ENCODE results near the gene PTPRB. TPM values are rescaled to one million over a fixed set of nuclear protein-coding genes. Genes with fewer than 3 reads are reported as not detected.

Gene PTPRB
- total and polyA plus RNA-seq, 2 of the 4 experiments (the other 2 are of a cell fraction) = 4.1 to 6.5 TPM

DNA sequence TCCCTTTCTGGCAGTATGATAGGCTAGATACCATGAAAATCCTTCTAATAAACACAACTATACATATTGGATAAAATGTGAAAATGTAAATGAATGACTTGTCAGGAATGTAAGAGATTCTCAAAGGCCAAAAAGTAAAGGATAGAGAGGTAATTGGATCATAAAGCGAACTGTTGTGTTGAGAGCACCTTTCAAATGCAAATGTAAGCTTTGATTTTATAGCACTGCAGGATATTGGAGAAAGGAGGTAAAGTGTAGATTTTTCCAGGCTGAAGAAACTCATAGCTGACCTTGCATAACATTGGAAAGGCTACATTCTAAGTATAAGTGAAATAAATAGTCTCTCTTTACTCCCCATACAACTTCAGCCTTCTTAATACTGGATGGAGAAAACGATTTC is 54.0 kb downstream of the PTPRB start:
- no peak overlapping the region for H2AK9ac ChIP-seq (replicated peaks; ENCODE audit: low read depth, low read length, poor library complexity)
- dilution Hi-C loops (cut with HindIII; ENCODE audit: low sequenced_read_pairs, unreplicated experiment) (no loop called here), in situ Hi-C loops (cut with MboI; ENCODE audit: low sequenced_read_pairs) (no loop called here), intact Hi-C loops (cut with micrococcal nuclease) (no loop called here)
- no peak overlapping the region for H2AK5ac ChIP-seq (ENCODE audit: low read depth, low read length)
- no peak overlapping the region for H4K91ac ChIP-seq (ENCODE audit: insufficient read depth, low read depth, low read length)
- H4K5ac ChIP-seq (ENCODE audit: low read depth, low read length) = no peak overlapping the region
- H2BK120ac ChIP-seq (ENCODE audit: low read depth, low read length) = no peak overlapping the region
- H3K23ac ChIP-seq (ENCODE audit: low read depth, low read length) = no peak overlapping the region
- no peak overlapping the region for H4K8ac ChIP-seq (ENCODE audit: low read depth in 2 of 2, low read length in 2 of 2)
- no peak for ATAC-seq (ENCODE audit: low read depth)
- no peak for DNase-seq
- H4K20me1 ChIP-seq (ENCODE audit: insufficient read depth, low read length) = no peaks in the 10 kb centered on the region
- H2BK5ac ChIP-seq (ENCODE audit: low read depth, low read length, poor library complexity, severe bottlenecking) = no peak overlapping the region
- H3K9me1 ChIP-seq (ENCODE audit: insufficient read depth, low read length) = no peaks in the 10 kb centered on the region
- POLR2A ChIA-PET (ENCODE audit: unreplicated experiment) = no interaction called here
- H2AFZ ChIP-seq (replicated peaks; ENCODE audit: low read length, poor library complexity) = no peak overlapping the region
- H3K4me3 ChIP-seq (ENCODE audit: insufficient read depth, low read depth, low read length) = no peak overlapping the region
- no peaks in the 10 kb centered on the region for H3K27me3 ChIP-seq (ENCODE audit: control insufficient read depth, insufficient read depth, low read length)
- H3K9me3 ChIP-seq (ENCODE audit: control insufficient read depth, insufficient read depth, low read length) = no peaks in the 10 kb centered on the region
- H3K4me2 ChIP-seq (ENCODE audit: low read depth, low read length) = no peak overlapping the region
- no peaks in the 10 kb centered on the region for H3K4me1 ChIP-seq (ENCODE audit: control insufficient read depth, insufficient read depth, low read length)
- H3K9ac ChIP-seq (ENCODE audit: low read depth, low read length) = no peak overlapping the region
- H3K79me1 ChIP-seq (ENCODE audit: low read depth in 1 of 2, low read length in 2 of 2) = no peaks in the 10 kb centered on the region
- CTCF ChIA-PET = no interaction called here
- no peak for TF ChIP-seq CTCF (conservative IDR thresholded peaks at IDR 0.05; ENCODE audit: low read depth, low read length)
- TF ChIP-seq CHD1 (IDR thresholded peaks at IDR 0.05; ENCODE audit: low read depth, low read length) = no peak
- TF ChIP-seq BHLHE40 (IDR thresholded peaks at IDR 0.05; ENCODE audit: low read depth, low read length) = no peak
- TF ChIP-seq NFE2L2 (IDR thresholded peaks at IDR 0.05; ENCODE audit: low read depth, low read length) = no peak
- TF ChIP-seq RFX5 (IDR thresholded peaks at IDR 0.05; ENCODE audit: low read depth, low read length) = no peak
- TF ChIP-seq MAFK (IDR thresholded peaks at IDR 0.05; ENCODE audit: low read depth, low read length) = no peak
- no peak for TF ChIP-seq CEBPB (IDR thresholded peaks at IDR 0.05; ENCODE audit: low read depth, low read length)
- no peak for TF ChIP-seq RAD21 (IDR thresholded peaks at IDR 0.05; ENCODE audit: low read length)
- no peak for TF ChIP-seq RCOR1 (IDR thresholded peaks at IDR 0.05; ENCODE audit: insufficient replicate concordance, low read length)
- TF ChIP-seq MXI1 (IDR thresholded peaks at IDR 0.05; ENCODE audit: borderline replicate concordance, low read depth, low read length) = no peak
- no peak for TF ChIP-seq POLR2A (IDR thresholded peaks at IDR 0.05; ENCODE audit: low read depth, low read length)
- no peak for TF ChIP-seq FOS (IDR thresholded peaks at IDR 0.05; ENCODE audit: low read depth, low read length)
- no peak for TF ChIP-seq MAZ (IDR thresholded peaks at IDR 0.05; ENCODE audit: borderline replicate concordance, low read depth, low read length)
- no peak for TF ChIP-seq ELK1 (IDR thresholded peaks at IDR 0.05; ENCODE audit: borderline replicate concordance, low read depth, low read length)
- BruUV-seq (replicated peaks) = no TSS peak
- WGBS, 2 experiments (ENCODE audit: extremely low coverage in 2 of 2, insufficient read length in 1 of 2) = no CpG with 5 or more reads among the region's 2 CpGs
- H3K14ac ChIP-seq (replicated peaks; ENCODE audit: low read depth, low read length) = no peak overlapping the region
- H3K27ac ChIP-seq (ENCODE audit: insufficient read depth, low read length) = no peak overlapping the region
- no peak overlapping the region for H3K56ac ChIP-seq (ENCODE audit: extremely low read depth, insufficient read depth, low read length)
- H2BK15ac ChIP-seq (ENCODE audit: low read depth, low read length) = no peak overlapping the region
- no peak overlapping the region for H3K4ac ChIP-seq (ENCODE audit: low read depth, low read length)
- H3K18ac ChIP-seq (ENCODE audit: low read depth, low read length) = no peak overlapping the region
- no peak overlapping the region for H2BK20ac ChIP-seq (ENCODE audit: low read depth, low read length)
- H3K36me3 ChIP-seq (ENCODE audit: control insufficient read depth, insufficient read depth, low read length) = no peaks in the 10 kb centered on the region
